ENCODE data around the gene PLA2G6. TPM values are rescaled to one million over a fixed set of nuclear protein-coding genes. Genes with fewer than 3 reads are reported as not detected.
A peak's percentile ranks its signal among the peaks of the same experiment; 100 is the strongest.

Gene PLA2G6
- total RNA-seq, 1 donor from 2014 or later: 35.8 TPM

GRCh38 chr22:38190581-38190980, 9.0 kb upstream of the PLA2G6 start:
- Histone ChIP-seq H3K4me3 (no peak overlapping the region), H3K4me1 (peaks cover 8% of the 10 kb centered on the region), H3K27ac (no peak overlapping the region), H3K9me3 (no peaks in the 10 kb centered on the region), H3K36me3 (no peaks in the 10 kb centered on the region), H3K27me3 (no peaks in the 10 kb centered on the region)
- no peak for TF ChIP-seq CTCF (IDR thresholded peaks at IDR 0.05)
- TF ChIP-seq POLR2A (IDR thresholded peaks at IDR 0.05): no peak
- no peak for TF ChIP-seq POLR2AphosphoS5 (IDR thresholded peaks at IDR 0.05; ENCODE audit: insufficient read depth in 1 of 2, low read depth in 1 of 2)
- DNase-seq (ENCODE audit: extremely low spot score in 2 of 2): no peak
- intact Hi-C loops (cut with DNase I): loop anchor here (10.0 kb wide), 1 partner anchor 236 kb away; the partner anchor contains the start of genes C22orf23 and POLR2F

DNA sequence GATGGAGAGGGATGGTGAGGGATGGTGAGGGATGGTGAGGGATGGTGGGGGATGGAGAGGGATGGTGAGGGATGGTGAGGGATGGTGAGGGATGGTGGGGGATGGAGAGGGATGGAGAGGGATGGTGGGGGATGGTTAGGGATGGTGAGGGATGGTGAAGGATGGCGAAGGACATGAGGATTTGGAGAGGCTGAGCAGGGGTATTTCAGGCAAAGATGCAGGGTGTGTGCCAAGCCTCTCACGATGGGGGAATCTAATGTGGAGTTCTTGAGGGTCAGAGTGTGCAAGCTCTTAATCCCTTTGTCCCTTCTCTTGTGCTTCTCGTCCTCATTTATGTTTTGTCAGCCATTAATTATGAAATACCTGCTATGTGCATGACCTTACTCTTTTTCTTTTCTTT, 7.5 kb upstream of the PLA2G6 start:
- no peak overlapping the region for H3K4me3 ChIP-seq
- no peaks in the 10 kb centered on the region for H3K9me3 ChIP-seq
- TF ChIP-seq CTCF (IDR thresholded peaks at IDR 0.05) (no peak), POLR2A (IDR thresholded peaks at IDR 0.05) (no peak), POLR2AphosphoS5 (IDR thresholded peaks at IDR 0.05; ENCODE audit: insufficient read depth in 1 of 2, low read depth in 1 of 2) (no peak)
- intact Hi-C loops (cut with DNase I): loop anchor here (10.0 kb wide), 1 partner anchor 124 kb away; no protein-coding TSS in a partner anchor
- no peaks in the 10 kb centered on the region for H3K36me3 ChIP-seq
- peaks cover 8% of the 10 kb centered on the region for H3K4me1 ChIP-seq
- no peak overlapping the region for H3K27ac ChIP-seq
- DNase-seq (ENCODE audit: extremely low spot score in 2 of 2): no peak
- H3K27me3 ChIP-seq: no peaks in the 10 kb centered on the region

- H3K36me3 ChIP-seq: no peaks in the 10 kb centered on the region
- TF ChIP-seq CTCF (IDR thresholded peaks at IDR 0.05): no peak
- TF ChIP-seq POLR2A (IDR thresholded peaks at IDR 0.05): no peak
- TF ChIP-seq POLR2AphosphoS5 (IDR thresholded peaks at IDR 0.05; ENCODE audit: insufficient read depth in 1 of 2, low read depth in 1 of 2): no peak
- peaks cover 8% of the 10 kb centered on the region for H3K4me1 ChIP-seq
- intact Hi-C loops (cut with DNase I): loop anchor here (10.0 kb wide), 1 partner anchor 123 kb away; no protein-coding TSS in a partner anchor
- H3K27ac ChIP-seq: peak overlapping the region; percentile 16
- no peaks in the 10 kb centered on the region for H3K9me3 ChIP-seq
- H3K4me3 ChIP-seq: no peak overlapping the region
- no peaks in the 10 kb centered on the region for H3K27me3 ChIP-seq
- no peak for DNase-seq (ENCODE audit: extremely low spot score in 2 of 2)
These were observed 6.0 kb upstream of the PLA2G6 start for GRCh38 chr22:38187413-38188212.

DNA sequence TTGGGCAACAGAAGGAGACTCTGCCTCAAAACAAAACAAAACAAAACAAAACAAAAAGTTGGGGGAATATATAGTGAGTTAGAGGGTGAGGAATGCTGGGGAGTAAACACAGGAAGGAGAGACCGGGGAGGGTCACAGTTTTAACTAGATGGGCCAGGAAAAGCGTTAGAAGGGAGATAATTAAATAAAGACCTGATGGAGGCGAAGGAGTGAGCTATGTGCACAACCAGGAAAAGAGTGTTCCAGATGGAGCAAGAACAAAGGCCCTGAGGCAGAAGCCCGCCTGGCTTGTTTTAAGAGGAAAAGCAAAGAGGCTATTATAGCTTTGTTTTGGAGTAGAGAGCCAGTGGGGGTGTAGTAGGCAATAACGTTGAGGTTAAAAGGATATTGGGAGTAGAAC, 4.8 kb upstream of the PLA2G6 start:
- Histone ChIP-seq H3K27me3 (no peaks in the 10 kb centered on the region), H3K36me3 (no peaks in the 10 kb centered on the region), H3K4me3 (no peak overlapping the region), H3K27ac (peak overlapping the region; percentile 37), H3K4me1 (peaks cover 8% of the 10 kb centered on the region), H3K9me3 (no peaks in the 10 kb centered on the region)
- TF ChIP-seq CTCF (IDR thresholded peaks at IDR 0.05): no peak
- no peak for TF ChIP-seq POLR2A (IDR thresholded peaks at IDR 0.05)
- no peak for TF ChIP-seq POLR2AphosphoS5 (IDR thresholded peaks at IDR 0.05; ENCODE audit: insufficient read depth in 1 of 2, low read depth in 1 of 2)
- no peak for DNase-seq (ENCODE audit: extremely low spot score in 2 of 2)
- intact Hi-C loops (cut with DNase I): loop anchor here (10.0 kb wide), 1 partner anchor 122 kb away; no protein-coding TSS in a partner anchor

- TF ChIP-seq POLR2AphosphoS5 (IDR thresholded peaks at IDR 0.05; ENCODE audit: insufficient read depth in 1 of 2, low read depth in 1 of 2): no peak
- TF ChIP-seq POLR2A (IDR thresholded peaks at IDR 0.05): no peak
- TF ChIP-seq CTCF (IDR thresholded peaks at IDR 0.05): no peak
- intact Hi-C loops (cut with DNase I): loop anchor here (10.0 kb wide), 1 partner anchor 120 kb away; no protein-coding TSS in a partner anchor
- Histone ChIP-seq H3K9me3 (no peaks in the 10 kb centered on the region), H3K36me3 (no peaks in the 10 kb centered on the region), H3K27me3 (no peaks in the 10 kb centered on the region), H3K4me1 (peaks cover 24% of the 10 kb centered on the region), H3K4me3 (no peak overlapping the region), H3K27ac (no peak overlapping the region)
- no peak for DNase-seq (ENCODE audit: extremely low spot score in 2 of 2)
These were observed 3.2 kb upstream of the PLA2G6 start for GRCh38 chr22:38184788-38185187.
